Muscle of leg (tissue), 11 donors: ENCODE results near the gene JUN. TPM values are rescaled to one million over a fixed set of nuclear protein-coding genes. Genes with fewer than 3 reads are reported as not detected.
A peak's percentile ranks its signal among the peaks of the same experiment; 100 is the strongest.

Experiments
- DNase-seq: peaks from one replicate; pipeline ENCODE4 v3.0.0; 2013
- H3K27ac ChIP-seq: one replicate; pipeline ENCODE4 v1.5.1; 2013; ENCODE audit warnings: mild to moderate bottlenecking, low read length, control low read depth
- H3K27me3 ChIP-seq: one replicate; pipeline ENCODE4 v1.6.1; 2013; ENCODE audit warnings: low read length; ENCODE audit not compliant: control insufficient read depth, insufficient read depth
- H3K36me3 ChIP-seq: one replicate; pipeline ENCODE4 v1.6.1; 2013; ENCODE audit warnings: low read length; ENCODE audit not compliant: control insufficient read depth, insufficient read depth
- H3K4me1 ChIP-seq: one replicate; pipeline ENCODE4 v1.6.1; 2013; ENCODE audit warnings: low read length; ENCODE audit not compliant: control insufficient read depth, insufficient read depth
- H3K4me3 ChIP-seq: one replicate; pipeline ENCODE4 v1.5.1; 2013; ENCODE audit warnings: low read length, control low read depth
- H3K9me3 ChIP-seq: replicated peaks from 2 replicates; pipeline ENCODE4 v1.6.1; 2013; ENCODE audit warnings: low read depth, low read length; ENCODE audit not compliant: control insufficient read depth
- WGBS: methylation state at CpG from one replicate; pipeline ENCODE4 v1.1.5; 2013; ENCODE audit warnings: missing lambda C conversion rate; ENCODE audit not compliant: insufficient coverage; 5-methylcytosine and 5-hydroxymethylcytosine counted together
- polyA plus RNA-seq, 8 donors: library from polyadenylated mRNA; unstranded; fragments of 120-200 nt; gene quantifications; one replicate each; pipeline versions ENCODE4 v1.2.1 to v1.2.3, GENCODE V29; 2013; ENCODE audit warnings: inconsistent platforms in 1 of 8, low replicate concordance in 1 of 8; ENCODE audit not compliant: insufficient read length in 8 of 8, insufficient read depth in 1 of 8
- total RNA-seq: library from RNA; stranded (reverse); fragments of 120-200 nt; gene quantifications from one replicate; pipeline ENCODE4 v1.2.4, GENCODE V29; 2013

The JUN gene
- total and polyA plus RNA-seq, 9 donors = 73.2 to 282 (median 185) TPM

DNA sequence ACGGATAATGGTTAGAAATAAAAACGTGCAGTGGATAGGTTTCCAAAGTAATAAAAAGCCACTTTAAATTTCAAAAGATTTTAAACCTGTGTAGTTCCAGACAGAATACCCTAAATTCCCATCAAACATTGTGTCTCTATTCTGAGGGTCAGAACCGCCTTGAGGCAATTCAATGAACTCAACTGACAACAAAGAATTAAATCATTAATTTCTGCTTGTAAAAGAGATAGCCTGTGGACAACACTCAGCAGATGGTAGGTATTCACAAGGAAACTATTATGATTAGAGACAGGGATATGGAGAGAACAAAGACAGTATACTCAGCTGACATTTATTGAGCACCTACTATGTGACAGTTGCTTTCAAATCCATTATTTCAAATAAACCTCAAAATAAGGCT lies 35.1 kb upstream of the JUN start:
- no CpG with 5 or more reads among the region's 3 CpGs for WGBS
- Histone ChIP-seq H3K9me3 (no peaks in the 10 kb centered on the region), H3K4me1 (peaks cover 18% of the 10 kb centered on the region), H3K27me3 (no peaks in the 10 kb centered on the region), H3K4me3 (no peak overlapping the region), H3K27ac (no peak overlapping the region), H3K36me3 (no peaks in the 10 kb centered on the region)
- DNase-seq = no peak

DNA sequence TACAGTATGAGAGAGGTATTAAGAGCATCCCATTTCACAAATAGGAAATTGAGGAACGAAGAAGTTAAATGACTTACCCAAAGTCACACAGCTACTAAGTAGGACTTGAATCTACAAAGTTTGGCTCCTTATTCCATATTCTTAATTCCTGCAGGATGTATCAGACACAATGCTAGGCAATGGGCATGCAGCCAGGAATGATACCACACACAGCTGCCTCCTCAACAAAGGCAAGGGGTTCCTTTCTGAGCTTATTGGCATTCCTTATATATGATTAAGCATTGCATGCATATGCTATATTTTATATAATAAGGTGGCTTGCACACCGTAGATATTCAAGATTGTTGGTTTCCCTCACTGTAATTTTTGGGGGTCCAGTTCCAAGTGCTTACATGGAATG lies 34.2 kb upstream of the JUN start:
- no peak overlapping the region for H3K27ac ChIP-seq
- peaks cover 18% of the 10 kb centered on the region for H3K4me1 ChIP-seq
- H3K9me3 ChIP-seq = no peaks in the 10 kb centered on the region
- H3K4me3 ChIP-seq = no peak overlapping the region
- DNase-seq = peak; percentile 39
- no peaks in the 10 kb centered on the region for H3K27me3 ChIP-seq
- WGBS = 67% methylated on average over 1 of the region's 2 CpGs
- H3K36me3 ChIP-seq = no peaks in the 10 kb centered on the region

DNA sequence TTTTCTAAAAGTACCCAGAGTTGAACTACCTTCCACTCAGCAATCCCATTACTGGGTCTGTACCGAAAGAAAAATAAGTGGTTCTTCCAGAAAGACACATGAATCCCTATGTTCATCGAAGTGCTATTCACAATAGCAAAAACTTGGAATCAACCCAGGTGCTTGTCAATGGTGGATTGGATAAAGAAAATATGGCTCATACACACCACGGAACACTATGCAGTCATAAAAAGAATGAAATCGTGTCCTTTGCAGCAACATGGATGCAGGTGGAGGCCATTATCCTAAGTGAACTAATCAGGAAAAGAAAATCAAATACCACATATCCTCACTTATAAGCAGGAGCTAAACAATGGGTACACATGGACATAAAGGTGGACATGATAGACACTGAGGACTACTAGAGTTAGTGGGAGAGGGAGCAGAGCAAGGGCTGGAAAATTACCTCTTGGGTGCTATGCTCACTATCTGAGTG lies 32.9 kb upstream of the JUN start:
- WGBS = 20% methylated on average over 1 of the region's 4 CpGs
- peak; percentile 46 for DNase-seq
- Histone ChIP-seq H3K27me3 (no peaks in the 10 kb centered on the region), H3K27ac (peak overlapping the region; percentile 88), H3K9me3 (no peaks in the 10 kb centered on the region), H3K4me1 (peaks cover 18% of the 10 kb centered on the region), H3K4me3 (peak overlapping the region; percentile 68), H3K36me3 (no peaks in the 10 kb centered on the region)

DNA sequence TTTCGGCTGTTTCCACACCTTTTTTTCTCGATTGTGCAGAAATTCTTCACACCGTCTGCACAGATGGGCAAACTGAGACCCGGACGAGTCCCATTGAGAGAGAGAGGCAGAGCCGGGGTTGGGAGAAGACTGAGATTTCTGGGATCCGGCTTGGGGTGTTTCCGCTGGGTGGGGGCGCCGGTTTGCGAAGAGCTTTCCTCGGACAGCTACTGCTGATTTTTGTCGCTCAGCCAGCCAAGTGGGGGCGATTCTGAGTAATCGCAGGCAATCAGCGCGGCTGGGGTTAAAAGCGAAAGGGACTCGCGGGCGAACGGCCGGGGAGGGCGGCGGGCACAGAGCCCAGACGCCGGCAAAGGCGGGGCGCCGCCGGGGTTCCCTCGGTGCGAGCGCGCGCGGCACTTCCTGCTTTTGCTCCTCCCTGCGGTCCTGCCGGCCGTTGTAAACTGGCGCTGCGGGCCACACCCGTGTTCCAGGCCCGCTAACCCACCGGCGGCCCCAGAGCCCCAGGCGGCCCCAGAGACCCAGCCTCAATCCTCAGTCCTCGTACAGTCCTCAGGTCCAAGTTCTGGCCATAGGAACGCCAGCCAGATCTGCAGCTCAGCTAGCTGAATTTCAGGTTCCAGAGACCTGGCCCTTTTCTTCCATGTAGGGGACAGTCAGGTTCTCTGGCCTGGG lies 32.4 kb upstream of the JUN start:
- 0% methylated on average over 44 of the region's 49 CpGs for WGBS
- Histone ChIP-seq H3K27me3 (no peaks in the 10 kb centered on the region), H3K36me3 (no peaks in the 10 kb centered on the region), H3K9me3 (no peaks in the 10 kb centered on the region), H3K4me3 (peak overlapping the region; percentile 68), H3K27ac (peak overlapping the region; percentile 88), H3K4me1 (peaks cover 18% of the 10 kb centered on the region)
- DNase-seq = peak; percentile 94

DNA sequence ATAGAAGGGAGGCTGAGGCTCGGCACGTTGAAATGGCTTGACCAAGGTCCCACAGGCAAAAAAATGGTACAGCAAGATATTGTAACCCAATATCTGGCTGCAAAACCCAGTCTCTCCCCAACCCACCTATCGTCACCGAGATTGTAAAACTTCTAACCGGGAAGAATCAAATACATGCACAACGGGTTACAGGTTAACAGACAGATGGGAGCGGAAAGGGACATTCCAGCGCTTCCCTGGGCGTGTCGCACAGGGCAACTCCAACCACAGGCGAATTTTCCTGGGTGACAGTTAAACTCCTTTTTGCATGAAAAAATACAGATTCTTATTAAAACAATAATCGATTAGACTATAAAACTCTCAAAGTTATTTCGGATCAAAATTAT lies 31.8 kb upstream of the JUN start:
- Histone ChIP-seq H3K4me1 (peaks cover 18% of the 10 kb centered on the region), H3K9me3 (no peaks in the 10 kb centered on the region)
- WGBS = 8% methylated on average over 2 of the region's 13 CpGs

DNA sequence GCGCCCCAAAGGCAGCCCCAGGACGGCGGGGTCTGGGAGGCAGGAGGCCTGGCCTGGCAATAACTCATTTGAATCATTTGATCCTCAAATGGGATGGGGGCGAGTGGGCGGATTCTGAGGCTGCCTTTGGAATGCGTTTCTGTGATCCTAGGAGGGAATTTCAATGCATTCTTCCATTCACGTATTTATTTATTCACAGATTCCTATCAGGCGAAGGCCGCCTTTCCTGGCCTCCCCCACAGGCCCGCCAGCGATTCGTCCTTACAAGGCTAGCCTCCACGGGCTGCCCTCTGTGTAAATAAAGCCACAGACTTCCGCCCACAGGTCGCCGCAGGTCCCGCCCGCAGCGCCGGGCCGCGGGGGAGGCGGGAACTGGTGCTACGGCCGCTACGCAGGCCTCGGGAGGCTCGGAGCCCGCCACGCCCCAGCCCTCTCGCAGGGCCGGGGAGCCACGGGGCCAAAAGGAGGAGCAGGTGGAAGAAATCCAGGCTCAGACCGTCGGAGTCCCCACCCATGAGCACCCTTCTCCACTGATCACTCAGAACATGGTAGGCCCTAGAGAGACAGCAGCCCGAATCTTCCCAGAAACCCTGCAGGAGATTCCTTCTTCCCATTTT lies 31.3 kb upstream of the JUN start:
- peaks cover 18% of the 10 kb centered on the region for H3K4me1 ChIP-seq
- no peaks in the 10 kb centered on the region for H3K9me3 ChIP-seq
- H3K27ac ChIP-seq = peak overlapping the region; percentile 56
- no peaks in the 10 kb centered on the region for H3K36me3 ChIP-seq
- WGBS = 0% methylated on average over 19 of the region's 36 CpGs
- DNase-seq = peak; percentile 73
- H3K4me3 ChIP-seq = peak overlapping the region; percentile 68
- H3K27me3 ChIP-seq = no peaks in the 10 kb centered on the region

More for the DNA sequence above, 31.8 kb upstream of the JUN start:
- peak overlapping the region; percentile 68 for H3K4me3 ChIP-seq
- no peaks in the 10 kb centered on the region for H3K36me3 ChIP-seq
- H3K27me3 ChIP-seq = no peaks in the 10 kb centered on the region
- peak overlapping the region; percentile 88 for H3K27ac ChIP-seq
- peak; percentile 46 for DNase-seq

DNA sequence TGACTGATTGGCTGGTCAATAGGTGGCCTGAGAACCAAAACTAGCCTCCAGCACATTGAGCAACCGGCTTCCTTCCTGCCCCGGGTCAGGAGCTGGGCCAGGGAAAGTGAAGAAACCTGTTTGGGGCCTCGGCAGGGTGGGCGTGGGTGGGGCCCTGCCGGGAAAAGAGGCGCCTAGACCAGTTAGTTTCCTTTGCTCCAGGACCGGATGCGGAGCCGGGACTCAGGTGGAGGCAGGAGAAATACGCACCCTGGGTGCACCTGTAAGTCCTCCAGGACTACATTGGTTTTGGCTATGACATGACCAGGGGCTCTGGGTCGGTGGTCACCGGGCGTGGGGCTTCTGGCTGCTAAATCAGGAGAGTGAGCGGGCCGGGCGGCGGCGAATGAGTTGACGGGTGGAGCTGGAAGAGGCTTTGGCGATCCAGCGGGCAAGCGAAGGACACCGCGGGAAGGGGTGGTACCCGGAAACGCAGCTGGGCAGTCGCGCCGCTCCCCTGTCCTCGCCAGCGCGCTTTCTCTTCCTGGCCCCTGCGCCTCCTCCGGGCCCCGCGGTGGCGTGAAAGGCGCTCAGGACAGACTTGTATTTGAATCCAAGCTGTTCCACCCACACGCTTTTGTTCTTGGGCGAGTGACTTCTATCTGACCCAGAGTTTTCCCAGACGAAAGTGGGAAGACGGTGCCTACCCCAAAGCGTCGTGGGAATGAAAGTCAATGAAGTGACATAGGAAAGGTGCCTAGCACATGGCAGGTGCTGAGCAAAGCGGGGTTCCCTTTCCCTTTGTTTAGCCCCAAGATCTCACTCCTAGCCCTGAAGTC lies 30.6 kb upstream of the JUN start:
- H3K27ac ChIP-seq = peak overlapping the region; percentile 44
- WGBS = 25% methylated on average over 39 of the region's 45 CpGs
- H3K36me3 ChIP-seq = no peaks in the 10 kb centered on the region
- peak overlapping the region; percentile 68 for H3K4me3 ChIP-seq
- no peaks in the 10 kb centered on the region for H3K27me3 ChIP-seq
- DNase-seq = peak; percentile 52
- H3K9me3 ChIP-seq = no peaks in the 10 kb centered on the region
- H3K4me1 ChIP-seq = peaks cover 18% of the 10 kb centered on the region

DNA sequence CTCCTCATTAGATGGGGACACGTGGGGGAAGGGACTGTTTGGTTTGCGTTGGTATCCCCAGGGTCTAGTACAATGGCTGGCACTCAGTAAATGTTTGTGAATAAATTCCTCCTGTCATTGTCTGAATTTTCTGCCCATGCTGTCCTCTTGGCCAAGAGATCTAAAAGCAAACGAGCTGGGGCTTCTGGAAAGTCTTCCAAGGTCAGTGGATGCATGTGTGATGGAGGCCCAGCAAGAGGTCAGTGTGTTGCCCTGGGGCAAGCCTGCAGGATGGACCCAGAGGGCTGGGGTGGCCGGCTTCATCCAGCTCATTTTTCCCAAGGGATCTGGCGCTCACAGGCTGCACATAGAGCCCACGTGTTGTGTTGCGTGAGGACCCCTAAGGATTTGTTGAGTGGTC lies 30.0 kb upstream of the JUN start:
- 79% methylated on average over 5 of the region's 7 CpGs for WGBS
- Histone ChIP-seq H3K4me3 (no peak overlapping the region), H3K27ac (no peak overlapping the region)

DNA sequence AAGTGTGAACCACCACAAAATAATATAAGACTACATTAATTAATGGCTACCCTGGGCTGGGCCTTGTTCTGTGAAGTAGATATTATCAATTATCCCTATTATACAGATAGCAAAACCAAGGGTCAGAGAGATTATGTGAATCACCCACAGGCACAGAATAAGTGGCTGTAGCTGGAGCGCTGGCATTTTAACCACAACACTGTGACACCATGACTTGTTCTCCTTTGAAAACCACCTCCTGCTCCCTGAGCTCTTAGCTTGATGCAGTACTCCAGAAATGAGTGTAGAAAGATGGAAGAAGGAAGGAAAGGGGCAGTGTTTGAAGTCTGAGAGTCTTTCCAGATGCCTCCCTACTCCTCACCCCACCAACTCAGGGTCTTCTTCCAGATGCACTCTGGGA lies 29.5 kb upstream of the JUN start:
- Histone ChIP-seq H3K9me3 (no peaks in the 10 kb centered on the region), H3K27ac (no peak overlapping the region), H3K27me3 (no peaks in the 10 kb centered on the region), H3K4me3 (no peak overlapping the region), H3K36me3 (no peaks in the 10 kb centered on the region), H3K4me1 (peaks cover 18% of the 10 kb centered on the region)
- WGBS = no CpG with 5 or more reads among the region's 1 CpG
- no peak for DNase-seq

More for the DNA sequence above, 30.0 kb upstream of the JUN start:
- H3K9me3 ChIP-seq = no peaks in the 10 kb centered on the region
- H3K27me3 ChIP-seq = no peaks in the 10 kb centered on the region
- no peaks in the 10 kb centered on the region for H3K36me3 ChIP-seq
- peak; percentile 19 for DNase-seq
- peaks cover 18% of the 10 kb centered on the region for H3K4me1 ChIP-seq

DNA sequence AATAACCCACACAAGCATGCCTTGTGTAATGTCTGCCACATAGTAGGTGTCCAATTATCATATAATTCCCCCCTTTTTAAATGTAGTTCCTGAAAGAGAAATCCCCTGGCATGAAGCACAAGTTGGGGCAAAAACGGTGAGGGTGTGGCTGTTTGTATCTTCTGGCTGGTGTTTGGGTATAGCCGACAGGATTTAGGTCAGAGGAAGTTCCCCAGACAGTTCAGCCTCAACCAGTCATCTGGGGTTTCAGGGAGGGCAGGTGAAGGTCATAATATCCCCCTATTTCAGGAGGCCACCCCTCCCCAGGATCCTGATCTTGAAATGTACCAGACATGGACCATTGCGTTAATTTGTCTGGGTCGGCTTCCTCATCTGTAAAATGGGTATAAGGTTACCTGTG lies 29.1 kb upstream of the JUN start:
- Histone ChIP-seq H3K4me1 (peaks cover 18% of the 10 kb centered on the region), H3K9me3 (no peaks in the 10 kb centered on the region), H3K4me3 (no peak overlapping the region), H3K27me3 (no peaks in the 10 kb centered on the region), H3K27ac (no peak overlapping the region), H3K36me3 (no peaks in the 10 kb centered on the region)
- no peak for DNase-seq
- no CpG with 5 or more reads among the region's 4 CpGs for WGBS
